Fibroblast of pulmonary artery (primary cell): ENCODE data around the gene ITPR1.

ENCODE experiments used
- DNase-seq: peaks from one replicate; pipeline ENCODE4 v3.0.0-alpha.2; 2010; ENCODE audit warnings: low read depth
- H3K4me3 ChIP-seq: replicated peaks from 2 replicates; pipeline ENCODE4 v1.5.1; 2011; ENCODE audit warnings: low read depth, mild to moderate bottlenecking, control low read depth, low read length, moderate library complexity
- CTCF ChIP-seq: IDR thresholded peaks from 2 replicates; pipeline ENCODE4 v1.5.1; 2011; ENCODE audit warnings: mild to moderate bottlenecking, control low read depth, low read length, inconsistent platforms; ENCODE audit errors: missing control alignments

The ITPR1 gene

DNA sequence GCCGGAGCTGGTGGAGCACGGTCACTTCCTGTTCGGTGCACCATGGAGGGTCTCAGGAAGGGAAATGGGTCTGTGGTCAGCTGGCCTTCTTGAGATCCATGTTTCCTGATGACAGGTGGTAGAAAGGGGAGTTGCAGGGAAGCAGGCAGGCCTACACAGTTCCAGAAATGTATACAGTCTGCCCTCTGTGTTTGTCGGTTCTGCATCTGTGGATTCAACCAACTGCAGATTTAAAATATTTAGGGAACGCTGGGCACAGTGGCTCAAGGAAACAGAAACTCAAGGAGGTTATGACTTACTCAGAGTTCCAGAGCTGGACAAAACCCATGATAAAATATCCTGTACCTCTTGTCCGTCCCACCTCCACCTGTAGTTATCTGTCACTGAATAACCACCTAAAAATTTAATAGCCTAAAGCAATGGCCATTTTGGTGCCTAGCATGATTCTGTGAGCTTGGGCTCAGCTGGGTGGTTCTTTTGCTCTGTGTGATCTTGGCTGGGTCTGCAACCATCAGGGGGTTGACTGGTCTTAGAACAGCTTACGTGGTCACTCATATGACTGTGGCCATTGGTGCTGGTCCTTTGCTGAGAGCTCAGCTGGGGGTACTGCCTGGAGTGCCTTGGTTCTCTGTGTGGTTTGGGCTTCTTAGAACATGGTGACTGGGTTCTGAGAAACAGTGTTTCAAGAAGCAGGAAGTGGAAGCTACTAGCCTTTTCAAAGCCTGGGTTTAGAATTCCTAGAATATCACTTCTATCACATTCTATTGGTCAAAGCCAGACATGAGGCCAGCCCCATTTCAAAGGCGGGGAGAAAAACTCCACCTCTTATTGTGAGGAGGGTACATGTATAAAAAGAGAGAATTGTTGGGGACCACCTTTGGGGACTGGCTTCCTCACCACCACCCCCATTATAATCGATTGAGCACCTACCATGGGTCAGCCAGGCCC, 246.4 kb downstream of the ITPR1 start:
- H3K4me3 ChIP-seq = no peak overlapping the region
- no peak for TF ChIP-seq CTCF
- DNase-seq = no peak

- H3K4me3 ChIP-seq = no peak overlapping the region
- no peak for TF ChIP-seq CTCF
- peak; percentile 61 for DNase-seq
Measured at GRCh38 chr3:4740397-4741105, 247.4 kb downstream of the ITPR1 start.

- H3K4me3 ChIP-seq = no peak overlapping the region
- TF ChIP-seq CTCF = no peak
- DNase-seq = no peak
Measured at GRCh38 chr3:4741106-4741403, 247.9 kb downstream of the ITPR1 start.

DNA sequence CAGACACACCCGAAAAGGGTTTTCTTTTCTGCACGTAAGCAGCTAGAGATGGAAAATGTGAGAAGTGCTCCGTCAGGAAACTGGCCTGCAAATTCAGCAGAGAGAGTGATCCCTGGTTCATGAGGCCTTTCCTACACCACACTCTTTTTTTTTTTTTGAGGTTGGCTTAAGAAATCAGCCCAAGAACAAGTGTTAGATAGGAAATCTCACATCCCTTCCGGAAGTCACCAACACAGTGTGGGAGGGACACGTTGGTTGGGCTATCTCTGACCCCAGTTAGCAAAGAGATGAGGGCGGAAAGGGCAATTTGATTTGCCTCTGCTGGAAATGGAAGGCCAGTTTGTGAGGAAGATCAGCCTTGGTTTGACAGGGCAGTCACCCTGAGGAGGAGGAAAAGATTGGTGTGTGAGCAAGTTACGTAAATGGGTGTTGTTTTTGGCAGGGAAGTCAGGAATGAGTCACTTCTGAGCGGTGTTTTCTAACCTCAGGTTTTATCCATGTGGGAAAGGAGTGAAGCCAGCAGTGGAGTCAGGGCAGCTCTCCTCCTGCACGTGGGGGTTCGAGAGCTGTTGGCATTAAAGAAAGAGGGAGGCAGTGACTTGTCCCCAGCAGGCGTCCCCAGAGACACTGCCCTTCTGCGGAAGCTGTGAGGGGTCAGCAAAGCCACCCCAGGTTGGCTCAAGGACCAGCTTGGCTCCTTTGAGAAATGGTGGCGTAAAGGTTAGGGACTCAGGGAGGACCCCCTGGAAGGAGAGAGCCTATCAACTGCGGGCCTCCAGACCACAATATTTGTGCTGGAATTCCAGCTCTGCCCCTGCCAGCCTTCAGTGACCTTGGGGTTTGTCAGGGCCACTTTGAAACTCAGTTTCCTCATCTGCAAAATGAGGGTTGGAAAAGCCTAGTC, 248.5 kb downstream of the ITPR1 start:
- peak; percentile 99 for DNase-seq
- no peak overlapping the region for H3K4me3 ChIP-seq
- no peak for TF ChIP-seq CTCF

- no peak overlapping the region for H3K4me3 ChIP-seq
- no peak for DNase-seq
- TF ChIP-seq CTCF = no peak
Measured at GRCh38 chr3:4742359-4742758, 249.2 kb downstream of the ITPR1 start.

GRCh38 chr3:4743371-4743770, 250.2 kb downstream of the ITPR1 start:
- DNase-seq = no peak
- TF ChIP-seq CTCF = no peak
- H3K4me3 ChIP-seq = no peak overlapping the region
